ENCODE results near the gene PRPSAP1.
"Not testable (repeated sequence)": the region's sequence is repeated elsewhere in the genome, so short reads cannot be mapped to it uniquely, and the experiment has no call there.

Gene PRPSAP1

DNA sequence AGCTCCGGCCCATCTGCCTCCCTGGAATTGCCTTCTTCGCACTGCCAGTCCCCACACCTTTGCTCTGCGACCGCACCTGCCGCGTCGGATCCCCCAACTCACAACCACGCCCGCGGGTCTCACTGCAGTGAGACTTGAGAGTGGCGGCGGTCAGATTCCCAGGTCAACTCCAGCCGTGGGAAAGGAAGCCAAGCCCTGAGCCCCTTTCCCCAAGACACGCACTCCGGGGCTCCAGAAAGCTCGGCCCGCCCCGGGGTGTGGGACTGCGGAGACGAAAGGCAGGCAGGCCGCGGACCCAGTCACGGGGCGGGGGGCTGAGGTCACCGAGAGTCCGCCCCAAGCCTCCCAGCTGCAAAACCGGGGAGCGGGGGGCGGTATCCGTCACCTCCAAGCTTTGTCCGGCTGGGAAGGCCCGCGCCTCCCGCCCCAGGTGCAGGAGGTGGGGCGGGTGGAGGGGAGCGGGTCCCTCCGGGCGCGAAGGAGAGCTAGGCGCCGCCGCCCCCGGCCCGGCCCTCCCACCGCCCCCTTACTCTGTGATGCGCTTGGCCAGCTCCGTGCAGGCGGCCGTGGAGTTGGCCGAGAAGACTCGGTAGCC, 615 bp downstream of the PRPSAP1 start:
- H3K4me1 ChIP-seq (ENCODE audit: insufficient read depth, poor library complexity, severe bottlenecking): peaks cover 10% of the 10 kb centered on the region
- ATAC-seq (ENCODE audit: low read depth): peak; percentile 22
- H3K27ac ChIP-seq (ENCODE audit: poor library complexity, severe bottlenecking): peak overlapping the region; percentile 67
- no peaks in the 10 kb centered on the region for H3K27me3 ChIP-seq (ENCODE audit: insufficient read depth, poor library complexity, severe bottlenecking)
- no peak for TF ChIP-seq CTCF (IDR thresholded peaks at IDR 0.05; ENCODE audit: poor library complexity, severe bottlenecking)
- peak; percentile 68 for DNase-seq (ENCODE audit: low spot score)
- H3K36me3 ChIP-seq (ENCODE audit: low read depth): peaks cover 13% of the 10 kb centered on the region
- H3K4me3 ChIP-seq (ENCODE audit: severe bottlenecking): peak overlapping the region; percentile 74
- no peaks in the 10 kb centered on the region for H3K9me3 ChIP-seq (ENCODE audit: severe bottlenecking)

GRCh38 chr17:76351526-76352071, 2.1 kb downstream of the PRPSAP1 start:
- Histone ChIP-seq H3K27ac (ENCODE audit: poor library complexity, severe bottlenecking) (peak overlapping the region; percentile 11), H3K4me3 (ENCODE audit: severe bottlenecking) (no peak overlapping the region), H3K27me3 (ENCODE audit: insufficient read depth, poor library complexity, severe bottlenecking) (no peaks in the 10 kb centered on the region), H3K36me3 (ENCODE audit: low read depth) (peaks cover 21% of the 10 kb centered on the region), H3K9me3 (ENCODE audit: severe bottlenecking) (no peaks in the 10 kb centered on the region), H3K4me1 (ENCODE audit: insufficient read depth, poor library complexity, severe bottlenecking) (peaks cover 6% of the 10 kb centered on the region)
- DNase-seq (ENCODE audit: low spot score) (no peak), ATAC-seq (ENCODE audit: low read depth) (no peak)
- no peak for TF ChIP-seq CTCF (IDR thresholded peaks at IDR 0.05; ENCODE audit: poor library complexity, severe bottlenecking)

- H3K27ac ChIP-seq (ENCODE audit: poor library complexity, severe bottlenecking): no peak overlapping the region
- ATAC-seq (ENCODE audit: low read depth) (no peak), DNase-seq (ENCODE audit: low spot score) (no peak)
- H3K36me3 ChIP-seq (ENCODE audit: low read depth): peaks cover 32% of the 10 kb centered on the region
- no peak overlapping the region for H3K4me3 ChIP-seq (ENCODE audit: severe bottlenecking)
- H3K27me3 ChIP-seq (ENCODE audit: insufficient read depth, poor library complexity, severe bottlenecking): no peaks in the 10 kb centered on the region
- peaks cover 6% of the 10 kb centered on the region for H3K4me1 ChIP-seq (ENCODE audit: insufficient read depth, poor library complexity, severe bottlenecking)
- H3K9me3 ChIP-seq (ENCODE audit: severe bottlenecking): no peaks in the 10 kb centered on the region
- TF ChIP-seq CTCF (IDR thresholded peaks at IDR 0.05; ENCODE audit: poor library complexity, severe bottlenecking): no peak
These were observed 3.3 kb downstream of the PRPSAP1 start for GRCh38 chr17:76350463-76350862.

- ATAC-seq (ENCODE audit: low read depth); H3K4me1 ChIP-seq (ENCODE audit: insufficient read depth, poor library complexity, severe bottlenecking); H3K4me3 ChIP-seq (ENCODE audit: severe bottlenecking); H3K27ac ChIP-seq (ENCODE audit: poor library complexity, severe bottlenecking); H3K9me3 ChIP-seq (ENCODE audit: severe bottlenecking); H3K27me3 ChIP-seq (ENCODE audit: insufficient read depth, poor library complexity, severe bottlenecking): not testable (repeated sequence)
- peaks cover 54% of the 10 kb centered on the region for H3K36me3 ChIP-seq (ENCODE audit: low read depth)
- peak; percentile 49 for DNase-seq (ENCODE audit: low spot score)
These were observed 6.8 kb downstream of the PRPSAP1 start for GRCh38 chr17:76346936-76347335.

DNA sequence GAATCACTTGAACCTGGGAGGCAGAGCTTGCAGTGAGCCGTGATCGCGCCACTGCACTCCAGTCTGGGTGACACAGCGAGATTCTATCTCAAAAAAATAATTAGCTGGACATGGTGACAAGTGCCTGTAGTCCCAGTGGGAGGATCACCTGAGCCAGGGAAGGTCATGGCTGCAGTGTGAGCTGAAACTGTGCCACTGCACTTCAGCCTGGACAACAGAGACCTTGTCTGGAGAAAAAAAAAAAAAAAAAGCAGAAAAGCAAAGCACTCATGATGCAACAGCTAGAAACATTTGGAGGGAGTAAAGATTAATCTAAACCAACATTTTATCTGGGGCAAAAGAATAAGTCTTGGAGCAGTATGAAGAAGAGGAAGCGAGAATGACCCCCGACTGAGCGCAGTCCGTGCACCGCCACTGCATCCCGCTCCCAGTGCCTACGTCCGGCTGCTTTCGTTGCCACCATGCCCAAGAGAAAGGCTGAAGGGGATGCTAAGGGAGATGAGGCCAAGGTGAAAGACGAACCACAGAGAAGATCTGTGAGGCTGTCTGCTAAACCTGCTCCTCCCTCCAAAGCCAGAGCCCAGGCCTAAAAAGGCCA, 8.2 kb downstream of the PRPSAP1 start:
- Histone ChIP-seq H3K36me3 (ENCODE audit: low read depth) (peaks cover 56% of the 10 kb centered on the region), H3K27ac (ENCODE audit: poor library complexity, severe bottlenecking) (no peak overlapping the region), H3K4me1 (ENCODE audit: insufficient read depth, poor library complexity, severe bottlenecking) (no peaks in the 10 kb centered on the region), H3K9me3 (ENCODE audit: severe bottlenecking) (no peaks in the 10 kb centered on the region), H3K4me3 (ENCODE audit: severe bottlenecking) (no peak overlapping the region), H3K27me3 (ENCODE audit: insufficient read depth, poor library complexity, severe bottlenecking) (no peaks in the 10 kb centered on the region)
- TF ChIP-seq CTCF (IDR thresholded peaks at IDR 0.05; ENCODE audit: poor library complexity, severe bottlenecking): no peak
- DNase-seq (ENCODE audit: low spot score) (peak; percentile 46), ATAC-seq (ENCODE audit: low read depth) (no peak)
